Renal cortical epithelial cell (primary cell): ENCODE results near the gene DPP9. TPM values are rescaled to one million over a fixed set of nuclear protein-coding genes. Genes with fewer than 3 reads are reported as not detected.
A peak's percentile ranks its signal among the peaks of the same experiment; 100 is the strongest.

Source experiments
- DNase-seq: peaks from one replicate; pipeline ENCODE4 v3.0.0-alpha.2; 2011; ENCODE audit warnings: low read depth
- total RNA-seq: library from RNA; depleted of rRNA; stranded (reverse); fragments of >200 nt; gene quantifications from 2 replicates; pipeline ENCODE4 v1.2.3, GENCODE V29; 2014

DPP9 gene
- total RNA-seq, 1 donor from 2014 or later: 37.4 TPM

- peak; percentile 40 for DNase-seq
These were observed 14.0 kb downstream of the DPP9 start for GRCh38 chr19:4709440-4710280.

DNA sequence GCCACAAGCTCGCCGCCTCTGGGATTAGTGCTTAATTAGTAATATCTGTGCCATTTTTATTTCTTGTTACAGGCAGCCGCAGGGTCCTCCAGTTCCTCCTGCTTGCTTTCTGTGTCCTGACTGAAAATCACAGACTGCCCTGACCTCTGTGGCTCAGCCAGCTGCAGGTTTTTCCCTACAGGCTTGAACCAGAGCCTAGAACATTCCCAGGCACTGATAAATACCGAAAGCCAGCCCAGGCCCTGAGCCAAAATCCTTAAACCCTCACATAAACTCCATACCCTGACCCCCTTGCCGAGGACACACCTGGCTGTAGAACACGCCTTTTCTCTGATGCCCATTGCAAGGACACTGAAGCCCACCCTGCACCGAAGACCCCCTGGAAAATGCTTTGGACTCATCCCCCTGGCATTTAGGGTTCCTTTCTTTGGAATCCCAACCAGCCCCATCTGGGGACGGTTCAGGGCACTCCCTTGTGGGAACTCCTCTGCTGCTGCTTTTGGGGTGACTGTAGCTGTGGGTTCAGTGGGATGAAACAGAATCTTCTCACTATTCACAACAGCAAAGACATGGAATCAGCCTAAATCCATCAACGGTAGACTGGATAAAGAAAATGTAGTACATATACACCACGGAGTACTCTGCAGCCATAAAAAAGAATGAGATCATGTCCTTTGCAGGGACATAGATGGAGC, 15.5 kb downstream of the DPP9 start:
- DNase-seq: peak; percentile 64

GRCh38 chr19:4707322-4707721, 16.3 kb downstream of the DPP9 start:
- DNase-seq: no peak

- peak; percentile 79 for DNase-seq
These were observed 18.1 kb downstream of the DPP9 start for GRCh38 chr19:4705413-4706131.

DNA sequence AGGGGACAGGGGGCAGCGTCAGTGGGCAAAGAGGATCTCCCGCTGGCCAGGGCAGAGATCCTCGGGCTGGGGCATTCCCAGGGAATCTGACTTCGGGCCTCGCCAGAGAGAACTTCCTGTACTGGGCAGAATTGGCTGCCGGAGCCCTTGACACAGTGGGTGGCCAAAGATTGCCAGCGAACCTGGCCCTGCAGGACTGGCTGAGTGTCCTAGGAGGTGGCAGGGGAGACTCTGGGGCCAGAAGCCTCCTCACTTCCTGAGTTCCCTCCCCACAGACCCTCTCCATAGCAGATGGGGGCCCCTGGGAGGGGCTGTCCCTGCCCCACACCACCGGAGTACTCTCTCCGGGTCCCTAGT, 19.3 kb downstream of the DPP9 start:
- no peak for DNase-seq

- DNase-seq: no peak
These were observed 19.8 kb downstream of the DPP9 start for GRCh38 chr19:4703671-4704316.

DNA sequence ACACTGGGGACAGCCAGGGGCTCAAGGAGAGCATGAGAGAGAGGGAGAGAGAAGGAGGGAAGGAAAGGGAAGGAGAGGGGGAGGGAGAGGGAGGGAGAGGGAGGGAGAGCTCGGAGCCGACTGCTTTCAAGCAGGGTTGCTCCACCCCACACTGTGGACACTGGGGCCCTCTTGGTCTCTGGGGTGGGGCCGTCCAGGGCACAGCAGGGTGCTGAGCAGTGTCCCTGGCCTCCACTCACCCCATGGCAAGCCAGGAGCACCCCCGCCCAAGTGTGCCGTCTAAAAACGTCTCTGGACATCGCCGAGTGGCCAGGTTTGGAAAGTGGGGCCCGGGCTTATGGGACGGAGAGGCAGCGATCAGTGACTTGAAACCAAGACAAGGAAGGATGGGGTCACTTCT, 20.9 kb downstream of the DPP9 start:
- no peak for DNase-seq

GRCh38 chr19:4701557-4701956, 22.1 kb downstream of the DPP9 start:
- DNase-seq: no peak

- DNase-seq: no peak
These were observed 23.0 kb downstream of the DPP9 start for GRCh38 chr19:4700693-4700970.

- DNase-seq: no peak
These were observed 23.6 kb downstream of the DPP9 start for GRCh38 chr19:4699826-4700692.

- DNase-seq: no peak
These were observed 26.3 kb downstream of the DPP9 start for GRCh38 chr19:4697304-4697703.

- no peak for DNase-seq
These were observed 28.4 kb downstream of the DPP9 start for GRCh38 chr19:4695224-4695731.

- DNase-seq: peak; percentile 94
These were observed 29.2 kb downstream of the DPP9 start for GRCh38 chr19:4694211-4694987.

DNA sequence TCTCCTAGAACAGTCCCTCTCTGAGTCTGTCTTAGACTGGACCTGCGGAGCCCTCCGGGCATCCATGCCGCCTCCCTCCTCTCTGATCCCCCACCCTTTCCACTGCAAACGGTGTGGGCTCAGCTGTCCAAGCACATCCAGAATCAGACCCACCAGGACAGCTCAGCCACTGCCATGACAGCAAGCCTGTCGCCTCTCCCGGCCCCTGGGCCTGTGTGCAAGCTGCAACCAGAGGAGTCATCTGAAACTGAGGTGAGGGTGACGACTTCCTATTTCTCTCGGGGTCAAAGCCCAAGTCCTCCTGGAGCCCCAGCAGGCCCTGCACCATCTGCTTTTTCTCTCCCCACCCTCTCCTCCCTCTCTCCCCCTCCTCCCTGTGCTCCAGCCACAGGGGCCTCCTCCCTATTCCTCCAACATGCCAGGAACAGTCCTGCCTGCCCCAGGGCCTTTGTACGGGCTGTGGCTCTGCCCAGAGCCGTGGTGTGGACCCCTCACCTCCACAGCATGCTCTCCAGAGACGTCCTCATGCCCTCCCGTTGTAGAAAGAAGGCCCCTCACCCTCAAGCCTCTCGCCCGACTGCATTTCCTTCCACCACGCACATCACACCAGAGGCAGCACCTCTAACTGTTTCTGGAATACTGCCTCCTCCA, 30.0 kb downstream of the DPP9 start:
- DNase-seq: no peak

GRCh38 chr19:4693078-4693350, 30.6 kb downstream of the DPP9 start:
- no peak for DNase-seq

DNA sequence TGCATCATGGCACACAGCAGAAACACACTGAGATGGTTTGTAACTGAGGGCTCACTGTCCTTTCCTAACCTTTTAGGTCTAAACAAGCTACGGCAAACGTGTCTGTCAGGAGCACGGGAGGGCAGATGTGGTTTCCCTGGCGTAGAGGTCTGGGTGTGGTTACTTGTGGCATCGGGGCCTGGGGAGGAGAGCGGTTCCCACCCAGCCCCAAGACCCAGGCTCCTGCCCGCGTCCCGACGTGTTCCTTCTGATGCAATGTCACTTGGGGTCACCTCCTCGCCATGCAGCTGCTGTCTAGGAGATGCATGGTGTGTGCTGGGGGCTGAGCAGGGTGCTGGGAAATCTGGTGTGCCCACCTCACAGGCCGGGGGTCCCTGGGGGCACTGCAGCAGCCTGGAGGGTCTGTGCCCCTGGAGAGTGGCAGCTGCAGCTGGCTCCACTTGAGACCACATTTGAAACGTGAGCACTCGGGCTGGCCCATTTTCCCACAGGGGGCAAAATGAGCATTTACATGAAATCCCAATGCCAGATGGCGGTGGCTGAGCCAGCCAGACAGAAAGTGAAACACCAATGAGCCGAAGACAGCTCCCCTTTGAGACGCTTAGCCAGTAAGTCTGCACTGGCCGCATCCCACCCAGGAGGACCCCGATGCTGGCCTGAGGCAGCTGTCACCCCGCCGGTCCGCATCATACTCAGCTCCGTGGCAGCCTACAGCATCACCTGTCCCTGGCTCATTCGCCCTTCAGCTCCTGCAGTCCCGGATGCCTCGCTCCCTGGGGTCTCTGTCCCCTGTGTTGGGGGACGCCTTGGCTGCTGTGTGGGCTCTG, 31.2 kb downstream of the DPP9 start:
- no peak for DNase-seq

- no peak for DNase-seq
These were observed 32.3 kb downstream of the DPP9 start for GRCh38 chr19:4691373-4691772.

DNA sequence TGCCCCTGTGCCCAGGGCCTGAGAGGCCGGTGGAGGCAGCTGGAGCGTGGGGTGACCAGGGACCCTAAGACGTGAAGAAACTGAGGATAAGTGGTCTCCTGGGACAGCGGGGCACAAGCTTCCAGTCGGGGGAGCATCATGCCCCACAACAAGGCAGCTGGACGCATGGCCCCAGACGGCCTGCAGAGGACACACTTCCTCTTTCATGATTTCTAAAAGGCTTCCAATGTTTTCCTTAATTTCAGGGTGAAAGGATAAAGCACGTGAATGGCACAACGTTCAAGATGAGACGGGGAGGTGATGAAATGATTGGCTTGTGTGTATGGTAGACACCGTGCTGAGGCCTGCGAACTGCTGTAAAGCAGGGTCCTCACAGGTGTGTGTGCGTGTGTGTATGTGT, 33.3 kb downstream of the DPP9 start:
- DNase-seq: no peak

DNA sequence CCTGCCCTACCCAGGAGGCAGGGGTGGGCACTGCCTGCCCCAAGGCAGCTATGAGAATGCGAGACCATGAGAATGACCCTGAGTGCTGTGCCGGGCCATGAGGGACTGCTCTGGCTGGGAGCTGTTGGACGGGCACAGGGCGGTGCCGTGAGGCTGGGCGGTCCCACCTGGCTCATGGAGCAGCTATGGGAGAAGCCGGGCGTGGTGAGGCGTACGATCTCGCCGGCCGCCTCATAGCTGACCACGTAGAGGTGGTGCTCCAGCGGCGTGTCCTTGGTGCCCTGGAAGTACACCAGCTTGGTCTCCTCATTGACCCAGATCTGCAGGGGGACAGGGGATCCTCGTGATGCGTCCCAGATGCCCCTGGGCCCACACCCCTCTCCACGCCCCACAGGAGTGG, 34.2 kb downstream of the DPP9 start:
- no peak for DNase-seq
